DMS153 treated with DMSO at 0.1 percent for 48 hours (cell line): ENCODE results near the gene OR2T6.
"Not testable (repeated sequence)": the region's sequence is repeated elsewhere in the genome, so short reads cannot be mapped to it uniquely, and the experiment has no call there.

Experiments
- DNase-seq: peaks from one replicate; lab custom pipeline; 2025; ENCODE audit not compliant: unreplicated experiment; lab: John Stamatoyannopoulos, UW

Gene OR2T6

DNA sequence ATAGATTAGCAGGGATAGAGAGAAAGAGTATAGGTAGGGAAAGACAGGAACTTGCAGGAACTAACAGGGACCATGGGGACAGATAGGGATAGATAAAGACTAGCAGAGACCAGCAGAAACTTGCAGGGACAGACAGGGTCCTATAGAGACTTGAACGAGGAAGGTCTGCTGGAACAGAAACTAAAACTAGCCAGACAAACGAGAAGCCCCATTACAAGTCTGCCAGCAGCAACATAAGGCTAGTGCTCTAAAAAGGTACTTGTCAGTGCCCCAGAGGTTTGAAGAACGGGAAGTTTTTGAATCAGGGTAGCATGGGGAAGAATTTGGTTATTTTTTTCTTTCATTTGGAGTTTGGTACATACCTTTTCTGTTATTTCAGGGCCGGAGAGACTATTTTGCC is 56.7 kb downstream of the OR2T6 start:
- not testable (repeated sequence) for DNase-seq

DNA sequence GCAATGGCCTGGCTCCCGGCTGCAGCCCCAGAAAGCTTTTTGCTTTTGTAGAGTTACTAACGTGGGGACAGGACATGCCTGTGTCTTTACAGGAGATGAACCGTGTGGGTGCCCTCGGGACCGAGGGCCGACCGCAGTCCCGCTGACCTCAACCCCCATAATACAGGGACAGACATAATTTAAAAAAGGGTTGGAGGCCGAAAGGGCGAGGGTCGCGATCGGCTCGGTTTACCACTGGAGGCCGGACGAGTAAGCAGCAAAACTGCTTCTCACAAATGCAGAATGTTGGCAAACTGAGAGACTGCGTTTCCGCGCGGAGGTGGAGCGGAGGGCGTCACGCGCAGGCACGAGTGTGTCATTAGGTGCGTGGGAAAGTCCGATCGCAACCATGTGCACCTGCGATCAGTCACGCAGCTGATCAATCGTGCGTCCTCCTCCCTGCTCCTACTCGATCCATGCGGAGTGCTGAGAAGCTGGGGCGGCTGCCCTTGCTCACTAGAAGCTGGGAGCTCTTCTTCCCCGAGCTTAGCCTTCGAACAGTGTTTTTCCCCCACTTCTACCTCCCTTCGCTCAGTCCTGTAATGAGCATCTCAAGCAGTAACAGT is 58.4 kb downstream of the OR2T6 start:
- DNase-seq, result not testable (repeated sequence)

DNA sequence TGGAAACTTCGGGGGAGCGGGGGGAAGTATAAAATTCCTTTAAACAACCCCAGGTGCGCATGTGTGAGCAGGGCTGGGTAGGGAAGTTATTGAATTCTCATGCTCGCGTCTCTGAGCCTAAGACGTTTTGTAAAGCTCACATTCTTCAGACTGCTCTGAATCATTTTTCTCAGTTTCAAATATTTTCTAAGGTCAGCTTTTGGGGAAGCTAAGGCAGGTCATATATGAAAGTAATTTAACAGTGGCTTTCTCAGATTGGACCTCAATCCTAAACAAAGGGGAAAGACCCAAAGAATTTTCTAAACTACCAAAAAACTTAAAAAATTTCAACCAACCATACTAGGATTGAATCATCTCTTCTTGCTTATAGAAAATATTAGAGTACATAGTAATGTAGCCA is 59.4 kb downstream of the OR2T6 start:
- DNase-seq, result not testable (repeated sequence)

DNA sequence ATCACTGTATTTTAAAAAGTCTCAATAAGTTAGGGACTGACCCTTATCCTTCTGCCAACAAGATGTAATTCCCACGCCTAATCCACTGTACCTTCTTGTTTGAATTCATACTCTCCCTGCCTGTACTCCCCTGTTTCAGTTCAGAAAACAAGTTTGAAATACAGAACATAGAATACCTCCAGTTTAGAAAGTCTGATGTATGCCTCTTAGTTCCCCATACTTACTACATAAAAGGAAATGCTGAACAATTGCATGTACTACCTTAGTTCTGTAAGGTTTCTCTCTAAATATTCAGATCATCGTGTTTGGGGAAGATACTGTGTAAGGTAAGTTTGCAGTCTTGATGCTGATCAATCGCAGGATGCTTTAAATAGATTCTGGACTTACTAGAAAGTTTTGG is 60.8 kb downstream of the OR2T6 start:
- not testable (repeated sequence) for DNase-seq

DNA sequence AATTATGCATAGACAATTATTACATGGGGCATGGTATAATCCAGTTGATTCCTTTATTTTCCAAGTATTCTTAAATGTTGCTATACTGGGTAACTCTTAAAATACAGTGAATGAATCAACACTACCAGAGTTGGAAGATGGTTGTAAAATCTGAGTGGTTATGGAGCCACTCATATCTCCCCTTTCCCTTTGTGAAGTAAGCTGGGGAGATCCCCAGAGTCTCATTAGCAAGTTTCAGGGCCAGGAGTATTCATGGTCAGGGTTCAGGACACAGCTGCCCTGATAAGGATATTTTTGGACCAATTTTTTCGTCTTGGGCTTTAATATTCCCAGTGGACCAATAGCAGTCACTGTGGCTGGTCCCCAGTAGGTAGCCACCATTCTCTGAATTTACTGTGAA is 63.1 kb downstream of the OR2T6 start:
- DNase-seq, result not testable (repeated sequence)

DNA sequence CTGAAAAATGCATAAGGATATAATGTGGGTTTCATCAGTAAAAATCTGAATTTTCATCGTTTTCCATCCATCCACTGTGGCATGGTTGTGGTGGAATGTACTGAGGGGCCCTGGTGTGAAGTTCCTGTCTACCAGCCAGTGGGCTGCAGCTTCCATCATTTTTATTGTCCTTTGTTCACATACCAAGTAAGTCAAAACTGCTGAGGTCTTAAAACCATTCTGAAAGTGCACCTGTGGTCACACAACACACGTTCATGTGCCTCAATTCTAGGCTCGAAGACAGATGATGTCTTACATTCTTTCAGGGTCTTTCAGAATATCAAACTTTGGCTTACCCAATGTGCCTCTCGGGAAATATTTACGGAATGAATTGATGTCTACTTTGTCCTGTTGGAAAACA is 63.7 kb downstream of the OR2T6 start:
- DNase-seq, result not testable (repeated sequence)
